Adrenal gland (tissue), 12 donors: ENCODE measurements around the gene LAT. TPM values are rescaled to one million over a fixed set of nuclear protein-coding genes. Genes with fewer than 3 reads are reported as not detected.

Experiments used
- DNase-seq, 7 donors: peaks; one replicate each; pipeline ENCODE4 v3.0.0-alpha.2; 2019 to 2020
- H3K27ac ChIP-seq, 5 donors: fragments of 200-600 bp; sonication (generic) in 4 of 5; 1 replicate in 3 of 5; 2 replicates in 2 of 5; pipeline versions ENCODE4 v1.5.1 to v1.8.0; 2016 to 2020; ENCODE audit warnings: mild to moderate bottlenecking in 1 of 5
- H3K27me3 ChIP-seq: fragments of 200-600 bp; 2 replicates; pipeline ENCODE4 v1.8.0; 2021
- H3K36me3 ChIP-seq, 2 donors: fragments of 200-600 bp; replicated peaks in 1 of 2; 1 replicate in 1 of 2; 2 replicates in 1 of 2; pipeline versions ENCODE4 v1.5.1 to v1.8.0; 2018 to 2022
- H3K4me1 ChIP-seq, 2 donors: fragments of 200-600 bp; replicated peaks in 1 of 2; 1 replicate in 1 of 2; 2 replicates in 1 of 2; pipeline versions ENCODE4 v1.5.1 to v1.8.0; 2018 to 2021
- H3K4me3 ChIP-seq, 4 donors: fragments of 200-600 bp; sonication (generic) in 3 of 4; one replicate each; pipeline ENCODE4 v1.5.1; 2016 to 2018
- H3K9me3 ChIP-seq, 3 donors: fragments of 200-600 bp; sonication (generic) in 1 of 3; replicated peaks in 1 of 3; 1 replicate in 2 of 3; 2 replicates in 1 of 3; pipeline versions ENCODE4 v1.5.1 to v1.8.0; 2016 to 2021
- POLR2A ChIP-seq, 2 donors: fragments of 450-650 bp; IDR thresholded peaks; one replicate each; pipeline ENCODE4 v1.6.1; 2017; ENCODE audit warnings: antibody characterized with exemption in 2 of 2, mild to moderate bottlenecking in 2 of 2, moderate library complexity in 1 of 2
- WGBS, 4 donors: extraction: QIAGEN DNeasy Blood & Tissue Kit in 2 of 4; methylation state at CpG; one replicate each; pipeline versions ENCODE4 v1.1.5 to v1.1.7; 2013 to 2017; 5-methylcytosine and 5-hydroxymethylcytosine counted together
- intact Hi-C, 2 donors: fragments of 100-400 bp; cut with DNase I; formaldehyde crosslinking; loops; one replicate each; pipeline versions ENCODE4 v1.14.1 to v1.15.0; 2022 to 2023
- polyA plus RNA-seq, 3 donors: library from polyadenylated mRNA; stranded (reverse); fragments of 200-250 nt in 2 of 3; fragments of 350-450 nt in 1 of 3; fragmentation: Illumina TruSeq in 1 of 3; extraction: RNeasy Lipid Tissue Mini Kit (QIAGEN cat#74804) in 1 of 3; gene quantifications; one replicate each; pipeline ENCODE4 v1.2.3, GENCODE V29; 2013 to 2014
- total RNA-seq, 9 donors: library from RNA; depleted of rRNA in 4 of 9; stranded (reverse); fragments of >200 nt in 4 of 9; fragments of 120-200 nt in 1 of 9; fragmentation: NEBNext Ultra II Directional in 1 of 9; extraction: Animal tissue kit (Norgen Biotek cat#: 25700) in 1 of 9; gene quantifications; one replicate each; pipeline versions ENCODE4 v1.1.0 to v1.2.4, GENCODE V29; 2013 to 2023
- TF ChIP-seq, protein P1 (sequence below), 6 experiments: fragments of 450-650 bp in 4 of 6; fragments of 200-600 bp in 2 of 6; sonication (generic) in 1 of 6; IDR thresholded peaks; 1 replicate in 5 of 6; 2 replicates in 1 of 6; pipeline versions ENCODE4 v1.5.1 to v1.8.0; 2016 to 2021; ENCODE audit warnings: antibody characterized with exemption in 6 of 6, mild to moderate bottlenecking in 2 of 6, moderate library complexity in 1 of 6
- donor health status: healthy with polysubstance abuse.
- donor health status: Bipolar disorder and iron deficiency.
- donor health status: DM: yes; HTN: yes; CAD: no.
- donor health status: DM: no; HTN: no; CAD: no.
- donor health status: DM: no; HTN: no; CAD: no.
- donor health status: DM: yes; HTN: yes; CAD: no.

Gene LAT
- total and polyA plus RNA-seq, 12 donors: 0.42 to 50.5 (median 1.8) TPM; not detected in 1

DNA sequence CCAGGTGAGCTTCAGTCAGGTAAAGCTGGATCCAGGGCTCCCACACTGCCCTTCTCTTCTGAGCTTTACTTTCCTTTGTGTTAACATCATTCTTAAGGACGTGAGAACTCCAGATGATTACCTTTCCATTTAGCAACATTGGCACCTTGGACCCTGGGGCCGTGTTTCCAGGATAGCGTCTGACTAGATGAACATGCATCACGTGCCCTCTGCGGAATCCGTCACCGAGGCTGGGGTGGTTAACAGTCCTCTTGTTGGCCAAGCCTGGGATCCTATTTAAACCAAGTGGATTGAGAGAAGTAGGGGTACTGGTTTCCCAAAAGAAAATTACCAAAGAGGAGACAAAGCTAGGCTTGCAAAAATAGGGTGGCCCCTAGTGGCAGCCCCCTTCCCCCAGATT lies 3.9 kb upstream of the LAT start:
- TF ChIP-seq, protein P1, sequence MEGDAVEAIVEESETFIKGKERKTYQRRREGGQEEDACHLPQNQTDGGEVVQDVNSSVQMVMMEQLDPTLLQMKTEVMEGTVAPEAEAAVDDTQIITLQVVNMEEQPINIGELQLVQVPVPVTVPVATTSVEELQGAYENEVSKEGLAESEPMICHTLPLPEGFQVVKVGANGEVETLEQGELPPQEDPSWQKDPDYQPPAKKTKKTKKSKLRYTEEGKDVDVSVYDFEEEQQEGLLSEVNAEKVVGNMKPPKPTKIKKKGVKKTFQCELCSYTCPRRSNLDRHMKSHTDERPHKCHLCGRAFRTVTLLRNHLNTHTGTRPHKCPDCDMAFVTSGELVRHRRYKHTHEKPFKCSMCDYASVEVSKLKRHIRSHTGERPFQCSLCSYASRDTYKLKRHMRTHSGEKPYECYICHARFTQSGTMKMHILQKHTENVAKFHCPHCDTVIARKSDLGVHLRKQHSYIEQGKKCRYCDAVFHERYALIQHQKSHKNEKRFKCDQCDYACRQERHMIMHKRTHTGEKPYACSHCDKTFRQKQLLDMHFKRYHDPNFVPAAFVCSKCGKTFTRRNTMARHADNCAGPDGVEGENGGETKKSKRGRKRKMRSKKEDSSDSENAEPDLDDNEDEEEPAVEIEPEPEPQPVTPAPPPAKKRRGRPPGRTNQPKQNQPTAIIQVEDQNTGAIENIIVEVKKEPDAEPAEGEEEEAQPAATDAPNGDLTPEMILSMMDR (IDR thresholded peaks at IDR 0.05): no peak
- H3K27me3 ChIP-seq: no peaks in the 10 kb centered on the region
- H3K36me3 ChIP-seq: peaks cover 0 to 58% of the 10 kb centered on the region in 2 donors
- no peak overlapping the region for H3K4me3 ChIP-seq
- no peak for DNase-seq
- WGBS, 4 donors: 94 to 100% (median 98%) methylated on average over 7 of the region's 7 CpGs
- intact Hi-C loops: no loop called here
- no peak overlapping the region for H3K27ac ChIP-seq
- H3K9me3 ChIP-seq: no peaks in the 10 kb centered on the region
- peaks cover 2% of the 10 kb centered on the region in 2 donors for H3K4me1 ChIP-seq

DNA sequence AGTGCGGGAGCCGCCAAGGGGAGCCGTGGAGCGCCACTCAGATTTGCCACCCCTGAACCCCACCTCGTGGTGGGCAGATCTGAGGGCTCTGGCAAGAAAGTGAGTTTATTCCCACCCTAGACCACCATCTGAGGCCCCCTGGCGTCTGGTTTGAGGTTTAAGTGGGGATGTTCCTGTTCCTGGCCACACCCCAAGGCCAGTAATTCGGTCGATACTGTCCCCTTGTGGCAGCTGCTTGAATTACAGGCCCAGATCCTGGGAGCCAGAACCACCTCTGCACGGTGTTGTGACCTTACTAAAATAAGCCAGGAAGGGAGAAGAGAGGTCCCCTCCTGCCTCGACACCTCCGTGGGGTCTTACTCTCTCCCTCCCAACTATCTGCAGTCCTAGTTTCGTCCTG lies 3.3 kb upstream of the LAT start:
- Histone ChIP-seq H3K27ac (no peak overlapping the region), H3K27me3 (no peaks in the 10 kb centered on the region), H3K4me1 (no peaks in the 10 kb centered on the region), H3K9me3 (no peaks in the 10 kb centered on the region), H3K4me3 (no peak overlapping the region), H3K36me3 (peaks cover 0 to 58% of the 10 kb centered on the region in 2 donors)
- WGBS, 4 donors: 78 to 93% (median 81%) methylated on average over 9 to 12 of the region's 12 CpGs
- intact Hi-C loops: no loop called here
- TF ChIP-seq, protein P1 (IDR thresholded peaks at IDR 0.05): peak in 1 of 6 experiments; percentile 39
- no peak for TF ChIP-seq POLR2A (IDR thresholded peaks at IDR 0.05)
- DNase-seq: no peak

DNA sequence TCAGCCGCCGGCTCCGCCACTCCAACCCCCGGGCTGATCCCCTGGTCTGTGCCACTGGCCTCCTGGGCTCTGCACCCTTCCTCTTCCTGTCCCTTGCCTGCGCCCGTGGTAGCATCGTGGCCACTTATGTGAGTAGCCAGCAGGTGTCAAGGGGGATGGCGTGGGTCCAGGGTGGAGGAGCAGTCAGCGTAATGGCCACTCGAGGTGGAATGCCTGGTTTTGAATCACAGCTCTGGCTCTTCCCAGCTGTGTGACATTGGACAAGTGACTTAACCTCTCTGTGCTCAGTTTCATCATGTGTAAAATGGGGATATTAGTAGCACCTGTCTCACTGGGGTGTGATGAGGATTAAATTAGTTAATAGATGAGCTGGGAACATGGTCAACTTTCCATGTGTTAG lies 2.4 kb upstream of the LAT start:
- Histone ChIP-seq H3K36me3 (peaks cover 0 to 62% of the 10 kb centered on the region in 2 donors), H3K27ac (no peak overlapping the region), H3K9me3 (peaks cover 0 to 6% (median 0%) of the 10 kb centered on the region in 3 donors), H3K4me3 (no peak overlapping the region), H3K27me3 (no peaks in the 10 kb centered on the region), H3K4me1 (no peaks in the 10 kb centered on the region)
- 87 to 100% (median 95%) methylated on average over 3 to 10 of the region's 10 CpGs for WGBS, 4 donors
- peak in 1 of 7 donors; percentile 17 for DNase-seq
- intact Hi-C loops: no loop called here
- no peak for TF ChIP-seq POLR2A (IDR thresholded peaks at IDR 0.05)
- TF ChIP-seq, protein P1 (IDR thresholded peaks at IDR 0.05): no peak

DNA sequence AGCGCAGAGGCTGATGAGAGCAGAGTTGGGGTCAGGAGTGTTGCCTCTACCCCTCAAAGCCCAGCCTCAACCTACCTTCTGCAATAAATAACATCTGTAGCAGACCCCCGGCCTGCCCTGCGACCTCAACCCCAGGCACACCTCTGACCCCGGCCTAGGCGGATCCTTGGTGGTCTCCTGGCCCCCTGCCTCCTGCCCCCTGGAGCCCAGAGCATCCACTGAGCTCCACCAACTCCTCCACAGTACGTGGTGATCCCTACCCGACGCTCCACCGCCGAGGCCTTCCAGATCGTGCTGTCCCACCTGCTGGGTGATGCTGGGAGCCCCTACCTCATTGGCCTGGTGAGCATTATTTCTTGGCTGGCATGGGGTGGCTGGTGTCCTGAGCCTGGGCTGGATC lies 1.9 kb upstream of the LAT start:
- Histone ChIP-seq H3K4me3 (no peak overlapping the region), H3K27me3 (no peaks in the 10 kb centered on the region), H3K27ac (no peak overlapping the region), H3K4me1 (no peaks in the 10 kb centered on the region), H3K36me3 (peaks cover 0 to 62% of the 10 kb centered on the region in 2 donors), H3K9me3 (peaks cover 0 to 6% (median 0%) of the 10 kb centered on the region in 3 donors)
- WGBS, 4 donors: 90 to 96% (median 93%) methylated on average over 7 to 11 of the region's 11 CpGs
- TF ChIP-seq, protein P1 (IDR thresholded peaks at IDR 0.05): no peak
- no peak for TF ChIP-seq POLR2A (IDR thresholded peaks at IDR 0.05)
- intact Hi-C loops: no loop called here
- no peak for DNase-seq
